H1 (cell line): Measurements from ENCODE around the gene TRIM73. TPM values are rescaled to one million over a fixed set of nuclear protein-coding genes. Genes with fewer than 3 reads are reported as not detected.
"Not testable (repeated sequence)": the region's sequence is repeated elsewhere in the genome, so short reads cannot be mapped to it uniquely, and the experiment has no call there.

Experiments
- CTCF ChIA-PET: fragments of 300-600 bp; sonication (Branson Sonifier 250); formaldehyde crosslinking; loops from one replicate; lab custom pipeline; 2021; ENCODE audit not compliant: partially characterized antibody; lab: Charles Lee
- POLR2A ChIA-PET: fragments of 300-600 bp; sonication (Branson Sonifier 250); formaldehyde crosslinking; loops from one replicate; lab custom pipeline; 2021; ENCODE audit warnings: inconsistent platforms; ENCODE audit not compliant: partially characterized antibody; lab: Charles Lee
- DNase-seq, 2 experiments: peaks; one replicate each; pipeline versions ENCODE4 v3.0.0 to v3.0.0-alpha.2; 2010 to 2022; ENCODE audit warnings: low spot score in 2 of 2, low read depth in 1 of 2, mixed read lengths in 1 of 2
- FAIRE-seq: peaks from 2 replicates; lab custom pipeline; 2011; peaks lifted over from hg19 to GRCh38; lab: Jason Lieb, UNC
- H2AFZ ChIP-seq: 2 replicates; pipeline ENCODE4 v1.8.1; 2012; ENCODE audit warnings: low read length, inconsistent platforms
- H2AK5ac ChIP-seq: 2 replicates; pipeline ENCODE4 v1.6.1; 2013; ENCODE audit warnings: low read depth, low read length
- H2BK120ac ChIP-seq: replicated peaks from 2 replicates; pipeline ENCODE3; 2013; ENCODE audit warnings: low read depth, low read length, inconsistent platforms
- H2BK12ac ChIP-seq: 2 replicates; pipeline ENCODE4 v1.6.1; 2013; ENCODE audit warnings: low read depth, low read length
- H2BK15ac ChIP-seq: 2 replicates; pipeline ENCODE4 v1.6.1; 2013; ENCODE audit warnings: low read length
- H2BK20ac ChIP-seq: 2 replicates; pipeline ENCODE4 v1.6.1; 2013; ENCODE audit warnings: low read length
- H2BK5ac ChIP-seq: 2 replicates; pipeline ENCODE4 v1.6.1; 2013; ENCODE audit warnings: low read depth, low read length
- H3K14ac ChIP-seq: 2 replicates; pipeline ENCODE4 v1.6.1; 2013; ENCODE audit warnings: inconsistent platforms; ENCODE audit not compliant: insufficient read length
- H3K18ac ChIP-seq: 2 replicates; pipeline ENCODE4 v1.6.1; 2013; ENCODE audit warnings: low read length; ENCODE audit errors: extremely low read depth
- H3K23ac ChIP-seq: 2 replicates; pipeline ENCODE4 v1.6.1; 2013; ENCODE audit warnings: inconsistent platforms; ENCODE audit not compliant: insufficient read length
- H3K23me2 ChIP-seq: 2 replicates; pipeline ENCODE4 v1.6.1; 2013; ENCODE audit warnings: low read depth, low read length
- H3K27ac ChIP-seq: 2 replicates; pipeline ENCODE4 v1.6.1; 2011; ENCODE audit warnings: low read depth, low read length, inconsistent platforms
- H3K27me3 ChIP-seq, 4 experiments: replicated peaks in 1 of 4; 1 replicate in 1 of 4; 2 replicates in 3 of 4; pipeline versions ENCODE4 v1.6.1 to v1.8.1; 2011 to 2013; ENCODE audit warnings: low read length in 3 of 4, mild to moderate bottlenecking in 3 of 4, inconsistent platforms in 2 of 4, mixed read lengths in 2 of 4, moderate library complexity in 1 of 4; ENCODE audit not compliant: control insufficient read depth in 3 of 4, insufficient read depth in 3 of 4; ENCODE audit errors: extremely low read depth in 1 of 4
- H3K36me3 ChIP-seq, 4 experiments: 2 replicates each; pipeline versions ENCODE4 v1.6.1 to v1.8.1; 2011 to 2013; ENCODE audit warnings: mild to moderate bottlenecking in 4 of 4, low read length in 3 of 4, moderate library complexity in 2 of 4, control low read depth in 1 of 4, inconsistent platforms in 1 of 4; ENCODE audit not compliant: insufficient read depth in 4 of 4, control insufficient read depth in 2 of 4
- H3K4ac ChIP-seq: replicated peaks from 2 replicates; pipeline ENCODE3; 2013; ENCODE audit warnings: low read length, low read depth, mixed read lengths, inconsistent platforms; ENCODE audit not compliant: insufficient read length
- H3K4me1 ChIP-seq, 4 experiments: replicated peaks in 1 of 4; 1 replicate in 1 of 4; 2 replicates in 3 of 4; pipeline versions ENCODE4 v1.6.1 to v1.8.1; 2011 to 2013; ENCODE audit warnings: low read length in 3 of 4, inconsistent platforms in 2 of 4, mixed read lengths in 1 of 4; ENCODE audit not compliant: insufficient read depth in 4 of 4, control insufficient read depth in 3 of 4
- H3K4me2 ChIP-seq, 2 experiments: 2 replicates each; pipeline versions ENCODE4 v1.6.1 to v1.8.1; 2011 to 2013; ENCODE audit warnings: low read depth in 2 of 2, low read length in 2 of 2, control low read depth in 1 of 2, inconsistent platforms in 1 of 2, mild to moderate bottlenecking in 1 of 2; ENCODE audit not compliant: insufficient read depth in 1 of 2
- H3K4me3 ChIP-seq, 4 experiments: fragments of 200-600, 300-600 bp in 1 of 4; sonication (generic), shearing (Covaris generic), sonication (Bioruptor Twin) in 1 of 4; 2 replicates each; pipeline versions ENCODE4 v1.5.1 to v1.8.1; 2011 to 2016; ENCODE audit warnings: low read length in 4 of 4, low read depth in 3 of 4, control low read depth in 2 of 4, inconsistent platforms in 2 of 4, mild to moderate bottlenecking in 2 of 4, mixed read lengths in 1 of 4, moderate library complexity in 1 of 4; ENCODE audit not compliant: insufficient read depth in 2 of 4; ENCODE audit errors: extremely low read depth in 1 of 4
- H3K56ac ChIP-seq: replicated peaks from 2 replicates; pipeline ENCODE3; 2013; ENCODE audit warnings: low read depth, mild to moderate bottlenecking, mixed read lengths, low read length, inconsistent platforms; ENCODE audit not compliant: insufficient read length
- H3K79me1 ChIP-seq: 2 replicates; pipeline ENCODE4 v1.6.1; 2013; ENCODE audit warnings: low read depth, low read length, control low read depth
- H3K79me2 ChIP-seq, 2 experiments: 2 replicates each; pipeline versions ENCODE4 v1.6.1 to v1.8.1; 2012 to 2013; ENCODE audit warnings: low read length in 2 of 2, mild to moderate bottlenecking in 2 of 2, inconsistent platforms in 1 of 2; ENCODE audit not compliant: insufficient read depth in 2 of 2, control insufficient read depth in 1 of 2
- H3K9ac ChIP-seq, 4 experiments: replicated peaks in 1 of 4; 1 replicate in 1 of 4; 2 replicates in 3 of 4; pipeline versions ENCODE4 v1.6.1 to v1.8.1; 2011 to 2013; ENCODE audit warnings: low read depth in 3 of 4, low read length in 3 of 4, control low read depth in 2 of 4, mild to moderate bottlenecking in 2 of 4, moderate library complexity in 2 of 4, inconsistent platforms in 1 of 4; ENCODE audit errors: extremely low read depth in 1 of 4
- H3K9me3 ChIP-seq, 2 experiments: 2 replicates each; pipeline versions ENCODE4 v1.6.1 to v1.8.1; 2012 to 2013; ENCODE audit warnings: mild to moderate bottlenecking in 2 of 2, moderate library complexity in 2 of 2, control low read depth in 1 of 2, inconsistent platforms in 1 of 2, low read depth in 1 of 2, low read length in 1 of 2, mixed read lengths in 1 of 2; ENCODE audit not compliant: insufficient read depth in 2 of 2
- H4K20me1 ChIP-seq, 2 experiments: replicated peaks in 1 of 2; 2 replicates each; pipeline versions ENCODE3 to v1.8.1; 2011 to 2013; ENCODE audit warnings: inconsistent platforms in 2 of 2, low read length in 2 of 2, mild to moderate bottlenecking in 1 of 2; ENCODE audit not compliant: insufficient read depth in 2 of 2, control insufficient read depth in 1 of 2
- H4K5ac ChIP-seq: 2 replicates; pipeline ENCODE4 v1.6.1; 2013; ENCODE audit warnings: low read length, low read depth, mixed read lengths, inconsistent platforms; ENCODE audit not compliant: insufficient read length
- H4K8ac ChIP-seq: 2 replicates; pipeline ENCODE4 v1.8.0; 2013; ENCODE audit warnings: mild to moderate bottlenecking, moderate library complexity, low read length, inconsistent platforms; ENCODE audit not compliant: insufficient read depth; ENCODE audit errors: extremely low read depth
- H4K91ac ChIP-seq: replicated peaks from 2 replicates; pipeline ENCODE3; 2013; ENCODE audit warnings: low read length, mixed read lengths, inconsistent platforms; ENCODE audit not compliant: insufficient read length
- CREB1 ChIP-seq: IDR thresholded peaks from 2 replicates; pipeline ENCODE4 v1.6.1; 2012; ENCODE audit warnings: inconsistent platforms
- POLR2AphosphoS5 ChIP-seq: IDR thresholded peaks from 2 replicates; pipeline ENCODE4 v1.6.1; 2011; ENCODE audit warnings: low read depth, low read length
- SIN3A ChIP-seq, 2 experiments: IDR thresholded peaks in 1 of 2; conservative IDR thresholded peaks in 1 of 2; 2 replicates each; pipeline ENCODE4 v1.6.1; 2011 to 2012; ENCODE audit warnings: low read length in 2 of 2, improper control_type of control experiment in 1 of 2, low read depth in 1 of 2, mild to moderate bottlenecking in 1 of 2
- TAF1 ChIP-seq: IDR thresholded peaks from 2 replicates; pipeline ENCODE4 v1.6.1; 2011; ENCODE audit warnings: mild to moderate bottlenecking, low read depth, low read length
- TBP ChIP-seq: IDR thresholded peaks from 2 replicates; pipeline ENCODE4 v1.6.1; 2011; ENCODE audit warnings: low read depth, low read length, improper control_type of control experiment
- WGBS, 2 experiments: shearing (Covaris generic) in 1 of 2; methylation state at CpG; one replicate each; pipeline versions ENCODE4 v1.1.6 to v1.1.7; 2013 to 2015; ENCODE audit warnings: low lambda C conversion rate in 2 of 2, mixed read lengths in 2 of 2, inconsistent platforms in 1 of 2, low coverage in 1 of 2, missing lambda C conversion rate in 1 of 2; ENCODE audit not compliant: insufficient replicate concordance in 2 of 2, insufficient coverage in 1 of 2, insufficient read length in 1 of 2; ENCODE audit errors: extremely low coverage in 1 of 2, missing lambda C conversion rate in 1 of 2; 5-methylcytosine and 5-hydroxymethylcytosine counted together
- polyA plus RNA-seq, 7 experiments: library from polyadenylated mRNA; depleted of rRNA in 3 of 7; stranded (reverse) in 5 of 7; unstranded in 2 of 7; fragments of >200 nt in 5 of 7; fragments of 200-250 nt in 2 of 7; gene quantifications; 1 replicate in 5 of 7; 2 replicates in 1 of 7; 4 replicates in 1 of 7; pipeline versions ENCODE4 v1.2.1 to v1.2.3, GENCODE V29; 2011 to 2013; ENCODE audit warnings: missing spikeins in 2 of 7, mixed read lengths in 2 of 7
- total RNA-seq: library from RNA; stranded (reverse); fragmentation: NEBNext Ultra II Directional; extraction: Animal tissue kit (Norgen Biotek cat#: 25700); gene quantifications from 2 replicates; pipeline ENCODE4 v1.2.1, GENCODE V29; 2021

The TRIM73 gene
- total and polyA plus RNA-seq, 2 of the 8 experiments (the other 6 are each of a cell fraction or from before 2014, with no cell fraction given), result 0.73 to 1.0 TPM

DNA sequence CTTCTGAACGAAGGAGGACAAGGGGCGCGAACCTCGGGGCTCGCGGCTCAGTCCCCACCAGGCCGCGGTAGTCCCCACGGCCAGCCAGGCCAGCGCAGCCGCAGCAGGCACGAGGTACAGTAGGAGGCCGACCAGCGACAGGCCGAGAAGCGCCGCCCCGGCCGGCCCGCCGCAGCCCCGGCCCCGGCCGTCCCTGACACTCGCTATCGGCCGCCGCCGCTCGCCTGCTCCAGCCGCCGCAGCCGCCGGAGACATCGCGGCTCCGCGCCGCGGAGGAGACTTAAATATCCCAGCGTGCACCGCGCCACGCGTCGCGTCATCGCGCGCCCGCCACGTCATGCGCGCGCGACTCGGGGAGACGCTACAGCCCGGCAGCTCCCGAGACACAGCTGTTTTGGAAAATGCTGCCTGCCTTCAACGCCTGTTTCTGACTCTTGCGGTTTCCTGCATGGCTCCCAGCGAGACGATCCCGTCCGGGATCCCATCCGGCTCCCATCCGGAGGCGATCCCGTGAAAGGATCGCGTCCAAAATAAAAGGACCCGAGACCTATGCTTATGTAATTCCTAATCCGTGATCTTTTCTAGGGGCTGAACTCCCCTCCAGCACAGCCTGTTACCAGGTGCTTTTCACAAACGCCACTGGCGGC is 47.2 kb downstream of the TRIM73 start:
- H2BK120ac ChIP-seq, FAIRE-seq, H3K9me3 ChIP-seq, H2BK20ac ChIP-seq, H2BK12ac ChIP-seq, H3K14ac ChIP-seq, H3K4me1 ChIP-seq, H4K91ac ChIP-seq, H4K5ac ChIP-seq, H3K27me3 ChIP-seq, H3K23ac ChIP-seq, H2BK5ac ChIP-seq, H3K27ac ChIP-seq, H3K18ac ChIP-seq, H2BK15ac ChIP-seq, H2AK5ac ChIP-seq, CTCF ChIA-PET, H3K23me2 ChIP-seq, H3K4ac ChIP-seq, POLR2A ChIA-PET, H3K56ac ChIP-seq, H3K79me2 ChIP-seq, H2AFZ ChIP-seq, H4K20me1 ChIP-seq, H3K79me1 ChIP-seq: not testable (repeated sequence)
- WGBS, 2 experiments, result 1% methylated on average over 40 of the region's 76 CpGs; no CpG with 5 or more reads in 1 of the 2 experiments
- Histone ChIP-seq H3K9ac (peak overlapping the region; percentile 38 to 86 (median 66); a peak in 4 of 7 replicates), H3K4me3 (peak overlapping the region; percentile 47 to 60 (median 52)), H3K36me3 (peaks cover 6 to 28% (median 17%) of the 10 kb centered on the region in 4 experiments; a peak in 7 of 8 replicates), H4K8ac (peak overlapping the region; percentile 62; the same call in 1 of the 2 replicates), H3K4me2 (peak overlapping the region; percentile 49 to 58)
- DNase-seq, result peak in 1 of 2 experiments; percentile 64
- TF ChIP-seq CREB1 (peak; percentile 79; the same call in 1 of the 2 replicates), TBP (0 out of 2 replicates have a peak, but pooled peaks have one; percentile 28), TAF1 (0 out of 2 replicates have a peak, but pooled peaks have one; percentile 35), POLR2AphosphoS5 (0 out of 2 replicates have a peak, but pooled peaks have one; percentile 35), SIN3A (conservative IDR thresholded peaks at IDR 0.05 in 1 of 2, IDR thresholded peaks at IDR 0.05 in 1 of 2; ENCODE audit: low read depth in 1 of 2, low read length in 2 of 2) (0 out of 4 replicates have a peak, but pooled peaks of 1 of the 2 experiments have one; percentile 30)
